PC-3 (cell line): Measurements from ENCODE around the gene HHIPL1. TPM values are rescaled to one million over a fixed set of nuclear protein-coding genes. Genes with fewer than 3 reads are reported as not detected.

ENCODE experiments used
- ATAC-seq: fragments of 200-7000 bp; cut with Tn5 transposase; 2 replicates; pipeline ENCODE4 v1.9.1; 2020; ENCODE audit warnings: mild to moderate bottlenecking, moderate library complexity
- BruUV-seq: library from RNA; stranded (reverse); fragments of 400-500 nt; replicated peaks from 2 replicates; lab custom pipeline; 2021; lab: Mats Ljungman, UMichigan
- CTCF ChIA-PET: fragments of 300-600 bp; sonication (Branson Sonifier 250); formaldehyde crosslinking; loops from one replicate; lab custom pipeline; 2022; ENCODE audit warnings: antibody characterized with exemption; lab: Charles Lee
- POLR2A ChIA-PET: fragments of 300-600 bp; sonication (Branson Sonifier 250); formaldehyde crosslinking; loops from one replicate; lab custom pipeline; 2022; ENCODE audit warnings: antibody characterized with exemption; ENCODE audit not compliant: unreplicated experiment; lab: Charles Lee
- DNase-seq: peaks from one replicate; pipeline ENCODE4 v3.0.0-alpha.2; 2015
- H2AFZ ChIP-seq: fragments of 300-600 bp; sonication (generic); 2 replicates; pipeline ENCODE4 v1.6.0; 2016; ENCODE audit warnings: antibody characterized with exemption, low read length
- H3F3A ChIP-seq: fragments of 300-600 bp; sonication (generic); one replicate; pipeline ENCODE4 v1.6.0; 2017; ENCODE audit warnings: antibody characterized with exemption, low read length, control low read depth, mild to moderate bottlenecking; ENCODE audit not compliant: unreplicated experiment
- H3K27ac ChIP-seq: fragments of 300-600 bp; sonication (generic); 2 replicates; pipeline ENCODE4 v1.5.1; 2016; ENCODE audit warnings: mild to moderate bottlenecking, low read length
- H3K27me3 ChIP-seq: fragments of 300-600 bp; sonication (generic); 2 replicates; pipeline ENCODE4 v1.6.1; 2016; ENCODE audit warnings: low read length, mixed read lengths
- H3K36me3 ChIP-seq: fragments of 300-600 bp; sonication (generic); 2 replicates; pipeline ENCODE4 v1.6.1; 2016; ENCODE audit warnings: low read depth, mixed run types, low read length, mixed read lengths
- H3K4me1 ChIP-seq: fragments of 300-600 bp; sonication (generic); 2 replicates; pipeline ENCODE4 v1.5.1; 2016; ENCODE audit warnings: low read length; ENCODE audit not compliant: insufficient read depth
- H3K4me2 ChIP-seq: fragments of 300-600 bp; sonication (generic); 2 replicates; pipeline ENCODE4 v1.6.0; 2016; ENCODE audit warnings: low read length
- H3K4me3 ChIP-seq: fragments of 300-600 bp; sonication (generic); 2 replicates; pipeline ENCODE4 v1.5.1; 2016; ENCODE audit warnings: mild to moderate bottlenecking, low read length, mixed read lengths
- H3K79me2 ChIP-seq: fragments of 300-600 bp; sonication (generic); 2 replicates; pipeline ENCODE4 v1.6.1; 2017; ENCODE audit warnings: low read length, mixed read lengths
- H3K9ac ChIP-seq: fragments of 300-600 bp; sonication (generic); 2 replicates; pipeline ENCODE4 v1.6.0; 2016; ENCODE audit warnings: mild to moderate bottlenecking, low read length
- H3K9me2 ChIP-seq: fragments of 300-600 bp; sonication (generic); replicated peaks from 2 replicates; pipeline ENCODE4 v1.6.1; 2016; ENCODE audit warnings: mixed run types, low read length, mixed read lengths
- H3K9me3 ChIP-seq: fragments of 300-600 bp; sonication (generic); 2 replicates; pipeline ENCODE4 v1.6.1; 2016; ENCODE audit warnings: low read length, mixed read lengths
- H4K20me1 ChIP-seq: fragments of 300-600 bp; sonication (generic); 2 replicates; pipeline ENCODE4 v1.6.1; 2016; ENCODE audit warnings: low read length, mixed read lengths
- EZH2 ChIP-seq: fragments of 300-600 bp; sonication (generic); IDR thresholded peaks from one replicate; pipeline ENCODE4 v1.6.1; 2017; ENCODE audit warnings: antibody characterized with exemption, mild to moderate bottlenecking, low read length; ENCODE audit not compliant: unreplicated experiment
- EZH2phosphoT487 ChIP-seq: fragments of 300-600 bp; sonication (generic); IDR thresholded peaks from 2 replicates; pipeline ENCODE4 v1.6.1; 2018; ENCODE audit warnings: mild to moderate bottlenecking, antibody characterized with exemption, low read length, borderline replicate concordance
- intact Hi-C: fragments of 100-400 bp; cut with micrococcal nuclease; formaldehyde crosslinking; loops from 2 replicates; pipeline ENCODE4 v1.9.0; 2023
- total RNA-seq: library from RNA; depleted of rRNA; stranded (reverse); fragments of >200 nt; gene quantifications from 2 replicates; pipeline ENCODE4 v1.2.3, GENCODE V29; 2014
- TF ChIP-seq, protein P1 (sequence below): fragments of 300-600 bp; sonication (generic); conservative IDR thresholded peaks from 2 replicates; pipeline ENCODE4 v1.5.1; 2017; ENCODE audit warnings: antibody characterized with exemption, low read depth, mild to moderate bottlenecking, low read length

Gene HHIPL1
- total RNA-seq, 1 experiment from 2014 or later, result 0.84 TPM

DNA sequence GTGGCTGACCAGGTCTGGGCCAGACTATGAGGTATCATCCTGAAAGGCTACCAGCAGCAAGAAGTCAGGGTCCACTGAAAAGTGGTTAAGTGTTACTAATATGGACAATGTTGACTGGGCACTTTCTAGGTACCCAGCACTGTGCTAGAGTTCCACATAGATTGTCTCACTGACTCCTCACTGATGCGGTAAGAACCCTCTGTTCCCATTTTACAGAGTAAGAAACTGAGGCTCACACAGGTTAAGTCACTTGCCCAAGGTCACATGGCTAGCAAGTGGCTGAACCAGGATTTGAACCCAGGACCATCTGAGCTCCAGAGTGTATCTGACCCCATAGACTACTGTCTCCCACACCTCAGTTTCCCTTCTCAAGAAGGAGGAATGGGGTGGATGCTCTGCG is 36.3 kb upstream of the HHIPL1 start:
- H3K27me3 ChIP-seq, result no peaks in the 10 kb centered on the region
- peaks cover 7% of the 10 kb centered on the region; the same call in 1 of the 2 replicates for H3K4me1 ChIP-seq
- TF ChIP-seq EZH2phosphoT487 (no peak), EZH2 (no peak)
- TF ChIP-seq, protein P1, sequence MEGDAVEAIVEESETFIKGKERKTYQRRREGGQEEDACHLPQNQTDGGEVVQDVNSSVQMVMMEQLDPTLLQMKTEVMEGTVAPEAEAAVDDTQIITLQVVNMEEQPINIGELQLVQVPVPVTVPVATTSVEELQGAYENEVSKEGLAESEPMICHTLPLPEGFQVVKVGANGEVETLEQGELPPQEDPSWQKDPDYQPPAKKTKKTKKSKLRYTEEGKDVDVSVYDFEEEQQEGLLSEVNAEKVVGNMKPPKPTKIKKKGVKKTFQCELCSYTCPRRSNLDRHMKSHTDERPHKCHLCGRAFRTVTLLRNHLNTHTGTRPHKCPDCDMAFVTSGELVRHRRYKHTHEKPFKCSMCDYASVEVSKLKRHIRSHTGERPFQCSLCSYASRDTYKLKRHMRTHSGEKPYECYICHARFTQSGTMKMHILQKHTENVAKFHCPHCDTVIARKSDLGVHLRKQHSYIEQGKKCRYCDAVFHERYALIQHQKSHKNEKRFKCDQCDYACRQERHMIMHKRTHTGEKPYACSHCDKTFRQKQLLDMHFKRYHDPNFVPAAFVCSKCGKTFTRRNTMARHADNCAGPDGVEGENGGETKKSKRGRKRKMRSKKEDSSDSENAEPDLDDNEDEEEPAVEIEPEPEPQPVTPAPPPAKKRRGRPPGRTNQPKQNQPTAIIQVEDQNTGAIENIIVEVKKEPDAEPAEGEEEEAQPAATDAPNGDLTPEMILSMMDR, result no peak
- ChIA-PET POLR2A (no interaction called here), CTCF (no interaction called here)
- H3K4me3 ChIP-seq, result no peak overlapping the region
- H3K9ac ChIP-seq, result no peak overlapping the region
- no peak overlapping the region for H2AFZ ChIP-seq
- no peaks in the 10 kb centered on the region for H3F3A ChIP-seq
- H3K9me2 ChIP-seq, result no peaks in the 10 kb centered on the region
- H3K79me2 ChIP-seq, result peaks cover 2% of the 10 kb centered on the region
- H3K9me3 ChIP-seq, result no peaks in the 10 kb centered on the region
- BruUV-seq, result no TSS peak
- no peaks in the 10 kb centered on the region for H4K20me1 ChIP-seq
- no peak overlapping the region for H3K27ac ChIP-seq
- intact Hi-C loops, result no loop called here
- H3K36me3 ChIP-seq, result no peaks in the 10 kb centered on the region
- H3K4me2 ChIP-seq, result no peak overlapping the region
- DNase-seq (no peak), ATAC-seq (no peak)

DNA sequence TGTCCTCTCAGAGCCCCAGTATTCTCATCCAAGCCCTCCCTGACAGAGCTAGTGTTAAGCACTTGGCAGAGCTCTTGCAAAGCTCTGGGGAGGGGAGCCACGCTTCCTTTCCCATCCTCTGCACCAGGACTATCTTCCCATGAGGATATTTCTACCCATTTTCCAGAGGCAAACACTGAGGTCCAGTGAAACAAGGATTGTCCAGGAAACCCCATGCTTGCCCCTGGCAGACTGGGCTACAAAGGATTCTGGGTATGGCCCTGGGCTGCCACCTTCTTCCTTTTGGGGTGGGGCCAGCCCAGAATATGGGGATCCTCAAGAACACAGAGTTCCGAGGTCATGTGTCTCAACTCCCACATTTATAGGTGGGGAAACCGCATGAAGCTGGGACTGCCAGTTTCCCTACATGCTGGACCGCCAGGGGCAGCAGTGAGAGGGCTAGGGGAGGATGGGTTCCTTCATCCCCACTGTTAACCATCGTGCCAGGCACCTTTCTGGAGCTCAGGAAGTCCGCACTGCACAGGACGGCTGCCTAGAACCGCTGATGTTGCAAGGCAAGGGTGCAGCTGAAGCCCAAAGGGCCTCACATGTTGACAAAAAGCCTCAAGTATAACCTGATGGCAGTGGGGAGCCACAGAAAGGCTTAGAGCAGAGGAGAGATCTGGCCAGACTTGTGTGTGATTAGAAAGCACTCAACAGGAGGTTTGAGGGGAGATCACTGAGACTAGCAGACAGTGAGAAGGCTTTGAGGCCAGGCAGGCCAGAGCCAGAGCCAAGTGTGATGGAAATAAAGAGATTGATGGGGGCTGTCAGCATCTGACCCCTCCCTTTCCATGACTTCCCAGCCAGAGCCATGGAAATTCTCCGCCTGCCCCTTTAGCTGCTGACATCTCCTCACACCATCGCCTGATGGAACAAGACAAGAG is 35.4 kb upstream of the HHIPL1 start:
- H3K36me3 ChIP-seq, result no peaks in the 10 kb centered on the region
- H3K4me3 ChIP-seq, result no peak overlapping the region

More for the DNA sequence above, 35.4 kb upstream of the HHIPL1 start:
- ChIA-PET CTCF (interaction anchor here (1.1 kb wide), 1 partner anchor 34 kb away, joined by 4 read pairs; no protein-coding TSS in a partner anchor), POLR2A (no interaction called here)
- Histone ChIP-seq H3K27me3 (no peaks in the 10 kb centered on the region), H3K9me2 (no peaks in the 10 kb centered on the region), H3K4me1 (peaks cover 7% of the 10 kb centered on the region; the same call in 1 of the 2 replicates), H4K20me1 (no peaks in the 10 kb centered on the region), H3K79me2 (no peaks in the 10 kb centered on the region), H3K9me3 (no peaks in the 10 kb centered on the region), H2AFZ (no peak overlapping the region), H3K9ac (no peak overlapping the region), H3K27ac (no peak overlapping the region), H3F3A (no peaks in the 10 kb centered on the region), H3K4me2 (no peak overlapping the region)
- TF ChIP-seq EZH2, result no peak
- TF ChIP-seq, protein P1, result peak; percentile 63
- ATAC-seq (no peak), DNase-seq (peak; percentile 53)
- intact Hi-C loops, result no loop called here
- no TSS peak for BruUV-seq
